ACHN (cell line): ENCODE data around the gene SAG.

Source experiments
- DNase-seq: peaks from one replicate; pipeline ENCODE4 v3.0.0-alpha.2; 2015
- in situ Hi-C: cut with HindIII; loops from 2 replicates; pipeline ENCODE4 v1.10.0; 2017; ENCODE audit warnings: low sequenced_read_pairs, low pct_ligation_motif_present, low pct_unique_long_range_greater_than_20kb

SAG gene

GRCh38 chr2:233349005-233349998, 41.7 kb downstream of the SAG start:
- no peak for DNase-seq
- in situ Hi-C loops, result no loop called here

GRCh38 chr2:233350708-233351107, 43.1 kb downstream of the SAG start:
- in situ Hi-C loops, result no loop called here
- peak; percentile 97 for DNase-seq

GRCh38 chr2:233351423-233351822, 43.8 kb downstream of the SAG start:
- peak; percentile 8 for DNase-seq
- in situ Hi-C loops, result no loop called here

GRCh38 chr2:233352141-233352842, 44.7 kb downstream of the SAG start:
- DNase-seq, result no peak
- in situ Hi-C loops, result no loop called here

- in situ Hi-C loops, result no loop called here
- no peak for DNase-seq
Observed at GRCh38 chr2:233353101-233353768, 45.6 kb downstream of the SAG start.

GRCh38 chr2:233353769-233354499, 46.3 kb downstream of the SAG start, which contains the start of gene DGKD:
Gene DGKD (plus strand): TSS chr2:233354494. CDS start chr2:233354519, 25 bp downstream.
- in situ Hi-C loops, result no loop called here
- peak; percentile 58 for DNase-seq

- DNase-seq, result no peak
- in situ Hi-C loops, result no loop called here
Observed at GRCh38 chr2:233354500-233354924, 46.9 kb downstream of the SAG start.

- peak; percentile 38 for DNase-seq
Observed at GRCh38 chr2:233354971-233355574, 47.5 kb downstream of the SAG start.

GRCh38 chr2:233355916-233356315, 48.3 kb downstream of the SAG start:
- no peak for DNase-seq
- in situ Hi-C loops, result no loop called here

More at GRCh38 chr2:233354971-233355574, 47.5 kb downstream of the SAG start:
- in situ Hi-C loops, result no loop called here

- no peak for DNase-seq
- in situ Hi-C loops, result no loop called here
Observed at GRCh38 chr2:233356546-233357308, 49.1 kb downstream of the SAG start.

GRCh38 chr2:233358335-233358734, 50.7 kb downstream of the SAG start:
- in situ Hi-C loops, result no loop called here
- no peak for DNase-seq

- in situ Hi-C loops, result no loop called here
- no peak for DNase-seq
Observed at GRCh38 chr2:233358947-233359346, 51.3 kb downstream of the SAG start.

- no peak for DNase-seq
- in situ Hi-C loops, result no loop called here
Observed at GRCh38 chr2:233359823-233360222, 52.2 kb downstream of the SAG start.

GRCh38 chr2:233360771-233361176, 53.2 kb downstream of the SAG start:
- no peak for DNase-seq
- in situ Hi-C loops, result no loop called here

GRCh38 chr2:233361297-233361696, 53.7 kb downstream of the SAG start:
- DNase-seq, result no peak
- in situ Hi-C loops, result no loop called here

- in situ Hi-C loops, result no loop called here
- no peak for DNase-seq
Observed at GRCh38 chr2:233362742-233363141, 55.1 kb downstream of the SAG start.

GRCh38 chr2:233363744-233364235, 56.2 kb downstream of the SAG start:
- DNase-seq, result no peak
- in situ Hi-C loops, result no loop called here
